Stimulated activated CD4-positive, alpha-beta T cell treated with anti-CD3 and anti-CD28 coated beads, Interleukin-2, amount 100 ng/mL, for 24 hours (primary cell): ENCODE results near the gene PYCR2.
A peak's percentile ranks its signal among the peaks of the same experiment; 100 is the strongest.
"Not testable (repeated sequence)": the region's sequence is repeated elsewhere in the genome, so short reads cannot be mapped to it uniquely, and the experiment has no call there.

Experiments used
- DNase-seq, 2 donors: peaks; one replicate each; pipeline ENCODE4 v3.0.0-alpha.2; 2020

Gene PYCR2

DNA sequence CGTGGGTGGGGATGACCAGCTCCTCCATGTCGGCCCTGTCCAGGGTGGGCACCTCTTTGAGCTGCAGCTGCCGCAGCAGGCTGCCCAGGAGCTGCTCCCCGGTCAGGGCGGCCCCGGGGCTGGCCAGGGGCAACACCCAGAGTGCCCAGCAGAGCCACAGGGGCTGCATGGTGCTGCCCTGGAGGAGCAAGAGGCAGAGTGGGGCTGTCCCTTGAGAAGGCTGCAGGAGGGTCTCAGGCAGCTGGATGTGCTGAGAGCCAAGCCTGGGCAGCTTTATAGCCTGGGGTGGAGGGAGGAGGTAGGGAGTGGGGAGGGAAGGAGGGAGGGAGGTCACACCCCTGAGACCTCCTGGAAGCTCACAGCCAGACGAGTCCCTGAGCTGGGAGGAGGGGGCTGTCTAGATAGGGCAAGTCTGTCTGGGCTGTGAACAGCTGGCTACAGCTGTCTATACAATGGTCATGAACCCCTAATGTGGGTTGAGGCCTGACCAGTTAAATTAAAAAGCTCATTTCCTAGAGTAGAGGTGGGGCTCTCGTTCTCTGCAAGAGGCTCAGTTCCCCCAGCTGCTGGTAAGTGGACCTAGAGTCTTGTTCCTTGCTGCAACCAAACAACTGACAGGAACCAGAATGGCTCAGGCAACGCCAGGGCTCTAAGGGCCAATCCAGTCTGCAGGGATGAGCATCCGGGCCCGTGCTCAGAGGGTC, 35.0 kb downstream of the PYCR2 start, which contains the start of gene LEFTY1:
LEFTY1 (minus strand) TSS at position 249 of the 704 bp plus-strand sequence; CDS start at position 169, 80 bp downstream.
- no peak for DNase-seq

DNA sequence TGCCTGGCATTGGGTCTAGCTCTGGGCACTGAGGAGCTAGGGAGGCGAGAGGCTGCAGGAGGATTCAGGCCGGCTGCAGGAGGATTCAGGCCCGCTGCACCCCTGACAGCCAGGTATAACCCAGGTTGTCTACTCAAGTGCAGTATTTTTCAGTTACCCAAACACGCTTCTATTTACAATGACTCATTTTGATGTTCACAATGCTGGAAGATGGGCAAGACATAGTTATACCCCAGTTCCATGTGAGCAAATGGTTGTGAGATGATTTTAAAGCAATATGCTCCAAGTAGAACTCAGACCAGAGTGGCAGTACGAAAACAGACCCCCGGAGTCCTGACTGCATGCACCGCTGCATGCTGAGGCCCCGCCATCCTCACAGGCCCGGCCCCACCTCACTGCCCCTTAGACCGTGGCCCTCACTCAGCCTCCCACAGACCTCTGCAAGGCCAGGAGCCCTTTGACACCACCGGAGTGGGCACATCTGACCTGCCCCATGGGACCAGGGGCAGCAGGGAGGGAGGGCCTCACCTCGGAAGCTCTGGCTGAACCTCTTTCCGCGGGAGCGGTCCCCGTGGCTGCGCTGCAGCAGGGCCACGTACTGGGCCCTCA, 35.7 kb downstream of the PYCR2 start:
- no peak for DNase-seq

DNA sequence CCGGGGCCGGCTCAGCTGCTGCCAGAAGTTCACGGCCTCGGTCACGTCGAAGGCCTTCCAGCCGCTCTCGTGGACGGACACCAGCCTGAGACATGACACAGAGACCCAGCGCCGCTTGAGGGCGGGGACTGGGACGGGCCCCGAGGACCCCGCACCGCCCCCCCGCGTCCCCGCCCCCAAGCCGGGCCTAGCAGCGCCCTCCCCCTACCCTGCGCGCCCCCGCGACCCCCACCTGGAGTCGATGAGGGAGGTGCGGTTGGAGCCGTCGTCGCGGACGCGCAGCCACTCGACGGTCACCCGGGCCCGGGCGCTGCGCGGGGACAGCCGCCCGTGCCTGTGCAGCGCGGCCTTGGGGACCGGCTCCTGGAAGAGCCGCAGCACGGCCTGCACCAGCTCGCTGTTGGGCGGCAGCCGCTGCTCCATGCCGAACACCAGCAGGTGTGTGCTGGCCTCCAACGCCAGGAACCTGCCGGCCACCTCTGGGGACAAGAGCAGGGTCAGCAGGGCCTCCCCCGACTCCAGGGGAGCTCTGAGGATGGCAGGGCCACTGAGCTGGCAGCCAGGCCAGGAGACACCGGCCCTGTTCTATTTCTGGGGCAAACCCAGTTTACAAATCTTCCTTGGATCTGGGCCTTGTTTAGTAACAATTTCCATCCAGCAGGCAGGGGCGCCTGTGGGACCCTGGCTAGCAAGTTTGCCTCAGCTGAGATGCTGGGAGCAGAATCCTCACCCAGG, 36.3 kb downstream of the PYCR2 start:
- DNase-seq, result not testable (repeated sequence)

DNA sequence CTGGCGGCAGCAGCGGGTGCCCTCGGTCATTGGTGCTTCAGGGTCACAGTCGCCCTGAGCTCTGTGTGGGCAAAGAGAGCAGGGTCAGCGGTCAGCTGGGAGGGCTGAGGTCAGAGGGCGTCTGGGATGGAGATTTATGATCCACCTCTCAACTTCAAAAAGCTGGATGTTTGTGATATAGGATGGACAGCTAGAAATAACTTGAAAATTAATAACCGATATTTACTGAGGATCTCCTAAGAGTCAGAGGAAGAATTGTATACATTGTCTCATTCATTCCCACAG, 37.1 kb downstream of the PYCR2 start:
- DNase-seq, result no peak

DNA sequence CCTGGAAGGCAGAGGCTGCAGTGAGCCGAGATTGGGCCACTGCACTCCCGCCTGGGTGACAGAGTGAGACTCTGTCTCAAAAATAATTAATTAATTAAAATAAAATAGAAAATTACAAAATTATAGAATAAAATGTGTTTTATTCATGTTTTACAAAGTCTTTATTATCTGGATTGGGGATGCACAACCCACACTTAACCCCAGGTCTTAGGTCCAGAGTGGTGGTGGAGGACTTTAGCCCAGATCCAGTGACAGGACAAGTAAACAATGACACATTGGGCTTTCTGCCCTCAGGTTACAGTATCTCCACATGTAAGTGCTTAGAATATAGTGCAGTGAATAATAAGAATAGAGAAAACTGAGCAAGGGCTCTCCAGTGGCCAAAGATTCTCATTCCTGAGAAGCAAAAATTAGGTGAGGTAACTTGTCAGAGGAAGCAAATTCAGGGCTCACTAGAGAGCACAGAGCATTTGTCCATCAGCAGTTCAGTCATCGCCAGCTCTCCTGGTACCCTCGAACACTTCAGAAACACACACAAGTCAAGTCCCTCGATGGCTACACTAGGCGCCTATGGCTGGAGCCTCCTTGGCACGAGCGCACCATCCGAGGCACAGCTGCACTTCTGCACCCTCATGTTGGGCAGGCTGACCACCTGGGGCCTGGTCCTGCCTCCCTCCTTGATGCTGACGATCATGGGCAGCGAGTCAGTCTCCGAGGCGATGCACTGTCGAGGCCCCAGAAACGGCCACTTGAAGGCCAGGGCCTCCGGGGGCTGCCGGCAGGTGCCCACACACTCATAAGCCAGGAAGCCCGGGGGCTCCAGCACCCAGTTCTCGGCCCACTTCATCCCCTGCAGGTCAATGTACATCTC, 37.7 kb downstream of the PYCR2 start:
- no peak for DNase-seq

DNA sequence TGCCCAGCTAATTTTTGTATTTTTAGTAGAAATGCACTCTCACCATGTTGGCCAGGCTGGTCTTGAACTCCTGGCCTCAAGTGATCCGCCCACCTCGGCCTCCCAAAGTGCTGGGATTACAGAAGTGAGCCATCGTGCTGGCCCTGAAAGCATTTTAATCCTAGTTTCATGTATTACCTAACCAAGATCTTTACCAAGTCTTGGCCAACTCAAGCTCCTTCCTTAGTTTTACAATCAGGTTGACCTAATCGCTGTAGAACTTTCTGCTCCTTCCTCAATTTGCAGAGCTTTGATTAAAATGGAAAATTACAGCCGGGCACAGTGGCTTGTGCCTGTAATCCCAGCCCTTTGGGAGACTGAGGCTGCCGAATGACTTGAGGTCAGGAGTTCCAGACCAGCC, 38.7 kb downstream of the PYCR2 start:
- DNase-seq, result no peak

DNA sequence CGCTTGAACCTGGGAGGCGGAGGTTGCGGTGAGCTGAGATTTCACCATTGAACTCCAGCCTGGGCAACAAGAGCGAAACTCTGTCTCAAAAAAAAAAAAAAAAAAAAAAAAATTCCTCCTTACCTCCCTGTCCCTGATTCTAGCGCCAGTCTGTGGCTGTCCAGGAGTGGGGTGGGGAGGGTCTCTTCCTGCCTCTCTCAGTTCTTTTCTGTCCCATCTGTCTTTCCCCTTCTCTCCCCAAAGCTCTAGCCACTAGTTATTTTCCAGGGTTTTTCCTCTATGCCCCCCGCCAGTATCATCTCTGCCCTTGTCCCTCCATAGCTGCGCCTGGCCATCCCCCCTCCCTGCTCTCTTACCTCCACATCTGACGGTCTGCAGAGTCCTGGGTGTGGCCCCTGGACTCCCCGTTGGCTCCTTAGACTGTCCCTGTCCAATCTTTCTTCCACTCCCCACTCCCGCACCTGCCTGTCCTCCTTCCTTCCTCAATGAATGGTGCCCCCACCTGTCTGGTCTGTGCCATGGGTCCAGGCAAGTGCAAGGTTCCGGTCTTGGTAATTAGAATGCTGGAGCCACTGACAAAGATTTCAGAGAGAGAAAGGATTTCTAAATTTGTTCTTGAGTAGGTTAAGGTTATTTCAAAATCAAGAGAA, 40.3 kb downstream of the PYCR2 start:
- DNase-seq, result no peak

DNA sequence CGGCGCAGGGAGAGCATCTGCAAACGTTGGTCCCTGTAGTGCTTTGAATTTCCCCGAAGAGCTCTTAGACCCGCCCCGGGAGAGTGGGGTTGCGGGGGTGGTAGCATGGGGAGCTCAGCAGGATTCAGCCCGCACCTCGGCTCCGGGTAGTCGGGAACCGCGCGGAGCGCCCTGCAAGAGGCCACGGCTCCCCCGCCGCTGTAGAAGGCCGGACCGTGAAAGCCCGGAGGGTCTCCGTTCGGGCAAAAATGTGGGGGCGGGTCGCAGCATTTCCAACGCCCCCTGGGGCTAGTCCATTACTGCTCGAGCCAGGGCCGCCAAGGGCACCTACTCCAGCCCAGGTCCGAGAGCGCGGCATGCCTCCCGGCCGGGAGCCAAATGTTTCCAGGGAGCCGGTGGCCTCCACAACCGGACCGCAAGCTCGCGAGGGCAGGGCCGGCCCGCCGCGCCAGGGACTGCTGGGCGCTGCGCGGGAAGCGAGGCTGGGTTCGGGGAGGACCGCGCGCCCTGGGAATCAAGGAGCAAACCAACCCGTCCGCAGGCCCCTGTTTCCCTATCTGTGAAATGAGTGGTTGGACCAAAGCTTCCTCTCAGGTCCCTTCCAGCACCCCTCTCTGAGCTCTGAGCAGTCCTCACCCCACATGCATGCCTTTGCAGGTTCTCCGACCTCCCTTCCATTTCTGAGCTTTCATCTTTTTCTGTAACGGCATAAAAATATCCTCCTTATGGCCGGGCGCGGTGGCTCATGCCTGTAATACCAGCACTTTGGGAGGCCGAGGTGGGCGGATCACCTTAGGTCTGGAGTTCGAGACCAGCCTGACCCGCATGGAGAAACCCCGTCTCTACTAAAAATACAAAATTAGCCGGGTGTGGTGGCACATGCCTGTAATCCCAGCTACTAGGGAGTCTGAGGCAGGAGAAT, 41.1 kb downstream of the PYCR2 start:
- peak; percentile 56 to 59 for DNase-seq

DNA sequence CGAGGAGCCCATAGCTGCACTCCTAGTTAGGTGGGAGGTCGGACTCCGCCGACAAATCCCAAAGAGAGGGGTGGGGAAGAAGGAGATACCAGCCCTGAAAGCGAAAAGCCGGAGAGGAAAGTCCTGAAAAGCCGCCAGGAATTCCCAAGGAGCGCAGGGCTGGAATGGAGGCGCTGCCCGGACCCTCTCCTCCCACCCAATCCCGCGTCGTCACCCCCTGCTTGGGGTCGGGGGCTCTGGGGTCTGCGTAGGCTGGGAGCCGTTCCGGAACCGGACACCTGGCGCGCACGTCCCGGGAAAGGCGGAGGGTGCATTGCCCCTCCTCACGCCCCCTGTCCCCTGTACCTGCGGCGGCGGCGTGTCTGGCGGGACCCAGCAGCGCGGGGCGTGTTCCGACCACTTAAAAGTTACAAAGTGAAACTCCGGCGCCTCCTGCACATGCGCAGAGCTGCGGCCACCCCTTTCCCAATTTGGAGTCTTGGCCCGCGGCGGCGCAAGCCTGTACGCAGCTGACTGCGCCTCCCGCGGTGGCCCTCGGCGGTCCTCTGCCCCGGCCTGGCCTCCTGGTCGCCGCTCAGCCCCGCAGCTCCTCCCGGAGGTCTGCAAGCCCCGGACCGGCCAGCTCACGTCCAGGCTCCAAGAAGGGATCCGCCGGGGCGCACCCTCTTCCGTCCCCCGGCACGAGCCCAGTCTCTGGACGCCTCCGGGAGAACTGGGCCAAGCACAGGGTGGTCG, 41.9 kb downstream of the PYCR2 start, which contains the start of gene TMEM63A:
TMEM63A (minus strand) TSS at position 422 of the 735 bp plus-strand sequence. CDS start 4,800 bp downstream, outside the sequence.
- DNase-seq, result peak; percentile 87 to 90

DNA sequence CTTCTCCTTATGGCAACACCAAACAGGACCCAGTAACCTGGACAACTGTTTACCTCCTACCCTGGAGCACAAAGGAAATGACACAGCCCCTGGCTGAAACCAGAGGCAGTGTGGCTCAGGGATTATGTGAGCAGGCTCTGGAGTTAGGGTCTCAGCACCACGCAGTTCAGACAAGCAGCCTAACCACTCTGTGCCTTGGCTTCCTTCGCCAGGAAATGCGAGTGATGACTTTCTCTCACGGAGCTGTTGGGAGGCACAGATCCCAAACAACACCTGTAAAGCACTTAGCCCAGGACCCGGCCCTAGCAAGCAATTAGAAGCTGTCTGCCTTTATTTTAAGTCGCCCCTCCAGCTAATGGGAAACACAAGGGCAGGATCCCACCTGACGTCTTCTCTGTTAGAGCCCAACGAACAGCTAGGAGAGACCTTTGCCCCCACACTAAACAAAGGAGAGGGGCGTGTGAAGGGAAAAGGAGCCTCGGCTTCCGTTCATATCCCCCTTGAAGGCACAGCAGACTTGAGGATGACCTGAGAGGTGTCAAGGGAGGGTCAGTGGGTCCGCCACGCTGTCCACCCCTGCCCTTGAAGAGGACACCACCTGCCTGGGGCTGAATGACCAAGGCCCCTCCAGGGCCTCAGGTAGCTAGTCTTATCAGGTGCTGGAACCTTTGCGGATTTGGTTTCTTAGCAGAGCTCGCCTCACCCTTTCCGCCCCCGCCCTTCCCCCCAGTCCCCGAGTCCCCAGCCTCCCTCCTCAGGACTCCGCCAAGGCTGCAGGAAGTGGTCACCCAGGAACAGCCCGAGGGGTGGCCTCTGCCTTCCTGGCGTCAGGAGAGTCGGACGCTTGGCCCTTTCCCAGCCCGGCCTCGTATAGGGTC, 42.7 kb downstream of the PYCR2 start:
- DNase-seq, result peak; percentile 46 to 60

DNA sequence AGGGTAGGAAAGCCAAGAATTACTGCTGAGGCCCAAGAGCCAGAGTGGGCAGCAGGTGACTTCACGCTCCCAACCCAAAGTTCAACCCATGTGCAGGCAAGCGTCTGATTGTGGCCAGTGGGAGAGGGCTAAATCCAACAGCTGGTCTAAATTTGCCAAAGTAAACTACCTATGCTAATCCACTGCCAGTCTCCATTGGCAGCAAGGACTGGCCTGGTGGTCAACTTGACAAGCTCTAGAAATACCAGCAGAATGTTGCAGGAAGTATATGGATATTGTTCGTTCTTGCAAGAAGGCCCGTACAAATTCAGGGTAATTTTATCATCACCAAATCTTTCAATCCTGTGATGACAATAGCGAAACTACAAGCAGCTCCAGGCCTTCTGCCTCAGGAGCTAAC, 43.4 kb downstream of the PYCR2 start:
- DNase-seq, result no peak

DNA sequence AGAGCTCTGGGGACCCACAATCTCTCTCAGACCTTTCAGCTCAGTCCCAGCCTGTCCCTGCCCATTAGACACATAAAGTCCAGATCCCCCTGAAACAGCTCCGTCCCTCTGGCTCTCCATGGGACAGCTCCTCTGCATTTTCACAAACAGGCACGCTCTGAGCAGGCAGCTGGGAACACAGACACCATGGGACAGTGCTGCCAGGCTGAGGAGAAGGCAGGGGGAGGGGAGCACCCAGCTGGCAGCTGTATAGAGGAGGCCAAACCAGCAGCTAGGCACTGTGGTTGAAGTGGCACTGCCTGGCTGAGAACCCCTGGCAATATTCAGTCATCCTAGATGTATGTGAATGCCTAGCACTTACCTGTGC, 43.8 kb downstream of the PYCR2 start:
- no peak for DNase-seq

DNA sequence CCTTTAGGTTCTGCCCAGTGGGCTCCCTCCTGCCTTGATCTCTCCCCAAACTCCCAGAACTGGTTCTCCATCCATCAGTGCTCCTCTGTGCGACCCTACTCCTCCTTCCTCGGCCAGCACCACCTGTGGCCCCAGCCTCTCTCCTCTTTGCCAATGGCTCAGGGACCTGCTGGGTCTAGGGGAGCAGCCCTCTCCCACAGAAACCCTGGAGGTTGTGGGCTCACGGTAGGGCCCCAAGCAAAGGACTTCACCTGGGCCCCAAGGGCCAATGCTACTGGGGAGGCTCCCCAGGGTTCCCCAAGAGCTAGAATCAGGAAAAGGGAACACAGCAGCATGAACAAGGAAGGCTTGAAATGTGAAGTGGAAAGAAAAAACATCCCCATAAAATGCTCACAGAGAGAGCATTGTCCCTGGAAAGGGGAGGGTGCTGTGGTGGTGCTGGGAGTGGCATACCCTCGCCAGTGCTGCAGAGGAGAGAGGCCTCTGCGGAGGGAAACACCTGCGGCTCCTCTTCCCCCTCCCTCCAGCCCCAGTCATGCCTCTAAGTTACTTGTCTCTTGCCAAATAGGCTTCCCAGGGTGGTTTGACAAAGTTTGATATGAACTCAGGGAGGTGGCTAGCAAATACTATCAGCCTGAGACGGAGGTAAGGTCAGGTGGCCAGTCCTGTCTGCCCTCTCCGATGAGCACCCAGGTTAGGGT, 44.4 kb downstream of the PYCR2 start:
- DNase-seq, result peak in 1 of 2 donors; percentile 48

DNA sequence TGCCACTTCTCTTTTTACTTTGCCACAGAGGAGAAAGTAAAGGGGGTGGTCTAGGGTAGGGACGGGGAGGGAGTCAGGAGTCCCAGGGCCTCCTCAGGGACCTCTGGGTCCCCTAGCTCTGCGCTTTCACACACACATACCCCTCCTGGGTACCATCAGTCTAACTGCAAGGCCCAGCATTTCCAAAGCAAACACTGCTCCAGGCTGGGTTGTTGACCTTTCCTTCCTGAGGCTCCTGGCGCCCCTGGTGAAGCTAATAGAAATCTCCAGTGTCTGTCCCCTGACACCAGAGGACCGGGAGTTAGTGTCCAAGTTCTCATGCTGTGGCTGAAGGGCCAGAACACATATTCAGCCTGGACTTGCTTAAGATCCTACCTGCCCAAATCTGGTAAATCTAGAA, 45.8 kb downstream of the PYCR2 start:
- no peak for DNase-seq

DNA sequence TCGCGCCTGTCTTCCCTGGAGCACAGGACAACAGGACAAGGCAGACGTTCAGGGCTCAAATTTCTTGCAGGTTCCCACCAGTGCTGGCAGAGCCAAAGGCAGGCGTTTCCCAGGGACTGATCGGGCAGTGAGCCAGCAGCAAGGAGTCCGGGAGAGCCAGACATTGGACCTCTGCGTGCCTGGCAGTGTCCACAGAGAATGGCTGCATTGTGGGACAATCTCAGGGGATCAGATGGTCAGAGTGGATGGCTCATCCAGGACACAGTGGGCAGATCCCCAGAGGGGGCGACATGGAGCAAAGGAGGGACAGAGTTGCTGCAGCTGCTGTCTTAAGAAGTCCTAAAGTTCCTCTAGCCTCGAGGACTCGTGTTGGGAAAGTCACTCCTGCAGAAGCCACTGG, 46.5 kb downstream of the PYCR2 start:
- peak in 1 of 2 donors; percentile 55 for DNase-seq

DNA sequence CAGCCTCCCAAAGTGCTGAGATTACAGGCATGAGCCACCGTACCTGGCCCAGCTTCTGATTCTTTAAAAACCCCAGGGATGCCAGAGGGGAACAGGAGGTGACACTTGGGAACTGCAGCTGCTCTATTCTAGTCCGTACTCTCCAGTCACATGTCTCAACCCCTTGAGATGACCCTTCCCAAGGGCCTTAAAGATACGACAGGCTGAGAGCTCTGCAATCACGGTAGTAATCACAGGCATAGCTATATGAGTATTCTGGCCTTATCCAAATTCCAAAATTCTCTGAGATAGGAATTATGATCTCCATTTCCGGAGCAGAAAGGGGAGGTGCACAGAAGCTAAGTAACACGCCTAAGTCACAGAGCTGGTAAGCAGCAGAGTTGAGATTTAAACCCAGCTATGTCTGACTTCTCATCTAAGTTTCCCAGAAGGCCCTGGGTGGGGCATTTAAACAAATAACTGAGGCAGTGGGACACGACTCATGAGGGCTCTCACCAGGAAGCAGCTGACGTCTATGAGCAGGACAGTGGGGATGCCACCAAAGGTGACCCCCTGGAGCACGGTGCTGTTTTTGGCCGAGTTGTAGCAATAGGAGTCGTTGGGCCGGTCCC, 47.0 kb downstream of the PYCR2 start:
- DNase-seq, result no peak

DNA sequence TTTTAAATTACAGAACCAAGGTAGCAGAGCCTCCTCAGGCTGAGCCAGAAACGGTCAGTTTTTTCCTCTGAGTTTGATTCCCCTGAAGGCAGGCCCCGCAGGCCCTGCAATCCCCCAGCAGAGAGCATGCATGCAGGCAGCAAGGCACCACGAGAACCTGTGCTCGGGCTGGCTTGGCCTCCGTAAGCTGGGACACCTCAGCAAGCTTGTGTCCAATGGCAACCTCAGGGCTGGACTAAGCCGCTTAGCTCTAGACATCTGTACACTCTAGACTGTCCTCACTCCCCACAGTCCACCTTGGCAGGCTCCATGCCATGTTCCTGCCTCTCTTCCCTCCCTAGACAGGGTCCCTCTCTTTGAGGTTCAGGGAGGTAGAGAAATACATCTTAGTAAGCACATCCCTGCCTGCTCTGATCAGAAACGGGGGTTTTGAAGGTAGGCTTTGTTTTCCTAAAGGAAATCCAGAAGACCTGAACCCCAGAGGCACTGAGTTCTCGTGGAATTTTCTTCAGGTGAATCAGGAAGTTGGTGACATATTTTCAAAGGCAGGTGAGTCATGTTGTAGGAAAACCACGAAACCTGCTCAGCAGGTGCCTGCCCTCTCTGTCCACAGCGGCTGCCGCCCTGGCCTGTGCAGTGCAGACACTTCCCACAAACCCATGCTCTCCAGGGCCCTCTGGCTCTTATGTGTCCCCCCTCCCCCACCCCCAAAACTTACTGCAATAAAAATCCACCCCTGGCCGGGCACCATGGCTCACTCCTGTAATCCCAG, 48.8 kb downstream of the PYCR2 start:
- DNase-seq, result no peak

DNA sequence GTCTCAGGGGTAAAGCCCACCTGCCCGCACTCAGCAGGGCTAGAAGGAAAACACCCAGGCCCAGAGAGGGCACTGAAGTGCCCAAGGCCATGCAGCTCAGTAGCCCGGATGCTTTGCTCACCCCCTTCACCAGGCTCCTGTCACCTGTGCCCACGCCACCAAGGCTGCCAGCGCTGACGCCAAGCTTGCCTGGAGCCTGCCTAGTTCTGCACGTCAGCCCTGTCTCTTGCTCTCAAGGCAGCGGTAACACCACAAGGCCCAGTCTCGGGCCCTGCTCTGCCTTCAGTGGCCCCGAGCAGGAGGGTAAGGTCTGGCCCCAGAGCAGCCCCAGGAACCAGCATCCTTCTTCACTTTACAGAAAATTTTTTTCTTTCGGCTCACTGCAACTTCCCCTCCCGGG, 49.6 kb downstream of the PYCR2 start:
- DNase-seq, result no peak
